Transverse colon (tissue), 3 donors: ENCODE data around the gene C8A.

Source experiments
- EP300 ChIP-seq: sonication (generic); formaldehyde crosslinking; IDR thresholded peaks from one replicate; pipeline ENCODE4 v1.6.1; 2017; ENCODE audit warnings: antibody characterized with exemption, low read depth
- POLR2A ChIP-seq: fragments of 450-650 bp; IDR thresholded peaks from one replicate; pipeline ENCODE4 v1.6.1; 2016; ENCODE audit warnings: antibody characterized with exemption, mild to moderate bottlenecking, moderate library complexity
- TF ChIP-seq, protein P1 (sequence below), 5 experiments: fragments of 200-600 bp in 3 of 5; fragments of 450-650 bp in 2 of 5; sonication (generic) in 3 of 5; IDR thresholded peaks; 1 replicate in 2 of 5; 2 replicates in 3 of 5; pipeline ENCODE4 v1.5.1; 2016 to 2017; ENCODE audit warnings: antibody characterized with exemption in 5 of 5, inconsistent platforms in 3 of 5, mild to moderate bottlenecking in 2 of 5, moderate library complexity in 1 of 5

DNA sequence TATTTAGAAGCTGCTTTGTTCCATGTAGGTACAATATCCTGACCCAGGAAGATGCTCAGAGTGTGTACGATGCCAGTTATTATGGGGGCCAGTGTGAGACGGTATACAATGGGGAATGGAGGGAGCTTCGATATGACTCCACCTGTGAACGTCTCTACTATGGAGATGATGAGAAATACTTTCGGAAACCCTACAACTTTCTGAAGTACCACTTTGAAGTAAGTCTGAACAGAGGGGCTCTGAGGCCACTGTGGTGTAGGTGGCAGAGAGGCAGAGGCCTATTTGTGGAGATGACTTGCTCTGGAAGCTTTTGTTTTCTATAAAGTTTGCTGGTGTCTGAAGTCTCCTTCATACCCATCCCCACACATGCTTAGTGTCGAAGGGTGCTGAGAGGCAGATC lies 26.8 kb downstream of the C8A start:
- TF ChIP-seq EP300 (no peak), POLR2A (no peak)
- TF ChIP-seq, protein P1, sequence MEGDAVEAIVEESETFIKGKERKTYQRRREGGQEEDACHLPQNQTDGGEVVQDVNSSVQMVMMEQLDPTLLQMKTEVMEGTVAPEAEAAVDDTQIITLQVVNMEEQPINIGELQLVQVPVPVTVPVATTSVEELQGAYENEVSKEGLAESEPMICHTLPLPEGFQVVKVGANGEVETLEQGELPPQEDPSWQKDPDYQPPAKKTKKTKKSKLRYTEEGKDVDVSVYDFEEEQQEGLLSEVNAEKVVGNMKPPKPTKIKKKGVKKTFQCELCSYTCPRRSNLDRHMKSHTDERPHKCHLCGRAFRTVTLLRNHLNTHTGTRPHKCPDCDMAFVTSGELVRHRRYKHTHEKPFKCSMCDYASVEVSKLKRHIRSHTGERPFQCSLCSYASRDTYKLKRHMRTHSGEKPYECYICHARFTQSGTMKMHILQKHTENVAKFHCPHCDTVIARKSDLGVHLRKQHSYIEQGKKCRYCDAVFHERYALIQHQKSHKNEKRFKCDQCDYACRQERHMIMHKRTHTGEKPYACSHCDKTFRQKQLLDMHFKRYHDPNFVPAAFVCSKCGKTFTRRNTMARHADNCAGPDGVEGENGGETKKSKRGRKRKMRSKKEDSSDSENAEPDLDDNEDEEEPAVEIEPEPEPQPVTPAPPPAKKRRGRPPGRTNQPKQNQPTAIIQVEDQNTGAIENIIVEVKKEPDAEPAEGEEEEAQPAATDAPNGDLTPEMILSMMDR (IDR thresholded peaks at IDR 0.05): no peak
